ENCODE measurements around the gene NTRK3. TPM values are rescaled to one million over a fixed set of nuclear protein-coding genes. Genes with fewer than 3 reads are reported as not detected.

The NTRK3 gene
- total and polyA plus RNA-seq, 2 of the 13 experiments (the other 11 are each of a cell fraction or from before 2014, with no cell fraction given): not detected

DNA sequence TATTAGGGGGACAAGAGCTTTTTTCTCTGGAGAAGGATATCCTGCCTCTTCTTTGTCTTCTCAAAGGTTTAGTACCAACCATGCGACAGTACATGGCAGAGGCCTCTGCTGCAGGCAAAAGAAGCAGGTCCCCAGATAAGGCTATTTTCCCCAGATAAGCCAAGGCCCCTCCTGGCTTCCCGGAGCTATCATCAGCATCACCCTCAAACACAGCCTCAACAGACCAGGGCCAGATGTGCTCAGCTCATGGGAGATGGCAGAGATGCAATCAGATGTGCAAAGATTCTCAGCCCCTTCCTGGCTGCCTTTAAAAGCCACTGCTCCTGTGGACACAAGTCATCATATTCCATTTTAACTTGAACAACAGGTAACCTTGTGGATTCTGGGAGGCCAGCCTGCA is 49.0 kb downstream of the NTRK3 start (continued):
- TF ChIP-seq ZNF317 (CRISPR knock-in tag; IDR thresholded peaks at IDR 0.05) (no peak), ZNF513 (CRISPR knock-in tag; conservative IDR thresholded peaks at IDR 0.05) (no peak)
- TF ChIP-seq, protein P1, sequence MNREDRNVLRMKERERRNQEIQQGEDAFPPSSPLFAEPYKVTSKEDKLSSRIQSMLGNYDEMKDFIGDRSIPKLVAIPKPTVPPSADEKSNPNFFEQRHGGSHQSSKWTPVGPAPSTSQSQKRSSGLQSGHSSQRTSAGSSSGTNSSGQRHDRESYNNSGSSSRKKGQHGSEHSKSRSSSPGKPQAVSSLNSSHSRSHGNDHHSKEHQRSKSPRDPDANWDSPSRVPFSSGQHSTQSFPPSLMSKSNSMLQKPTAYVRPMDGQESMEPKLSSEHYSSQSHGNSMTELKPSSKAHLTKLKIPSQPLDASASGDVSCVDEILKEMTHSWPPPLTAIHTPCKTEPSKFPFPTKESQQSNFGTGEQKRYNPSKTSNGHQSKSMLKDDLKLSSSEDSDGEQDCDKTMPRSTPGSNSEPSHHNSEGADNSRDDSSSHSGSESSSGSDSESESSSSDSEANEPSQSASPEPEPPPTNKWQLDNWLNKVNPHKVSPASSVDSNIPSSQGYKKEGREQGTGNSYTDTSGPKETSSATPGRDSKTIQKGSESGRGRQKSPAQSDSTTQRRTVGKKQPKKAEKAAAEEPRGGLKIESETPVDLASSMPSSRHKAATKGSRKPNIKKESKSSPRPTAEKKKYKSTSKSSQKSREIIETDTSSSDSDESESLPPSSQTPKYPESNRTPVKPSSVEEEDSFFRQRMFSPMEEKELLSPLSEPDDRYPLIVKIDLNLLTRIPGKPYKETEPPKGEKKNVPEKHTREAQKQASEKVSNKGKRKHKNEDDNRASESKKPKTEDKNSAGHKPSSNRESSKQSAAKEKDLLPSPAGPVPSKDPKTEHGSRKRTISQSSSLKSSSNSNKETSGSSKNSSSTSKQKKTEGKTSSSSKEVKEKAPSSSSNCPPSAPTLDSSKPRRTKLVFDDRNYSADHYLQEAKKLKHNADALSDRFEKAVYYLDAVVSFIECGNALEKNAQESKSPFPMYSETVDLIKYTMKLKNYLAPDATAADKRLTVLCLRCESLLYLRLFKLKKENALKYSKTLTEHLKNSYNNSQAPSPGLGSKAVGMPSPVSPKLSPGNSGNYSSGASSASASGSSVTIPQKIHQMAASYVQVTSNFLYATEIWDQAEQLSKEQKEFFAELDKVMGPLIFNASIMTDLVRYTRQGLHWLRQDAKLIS (CRISPR knock-in tag; IDR thresholded peaks at IDR 0.05): no peak

GRCh38 chr15:88204584-88204983 is 52.0 kb downstream of the NTRK3 start:
- intact Hi-C loops (cut with micrococcal nuclease; ENCODE audit: unreplicated experiment) (no loop called here), in situ Hi-C loops (cut with HindIII; ENCODE audit: extremely low pct_ligation_motif_present, low pct_unique_long_range_greater_than_20kb) (no loop called here)
- Histone ChIP-seq H3K9ac (ENCODE audit: insufficient read depth, low read depth, low read length) (no peak overlapping the region), H3K79me2 (ENCODE audit: insufficient read depth, low read length) (no peaks in the 10 kb centered on the region), H3K4me2 (ENCODE audit: low read depth, low read length) (no peak overlapping the region), H2AFZ (ENCODE audit: low read length) (no peak overlapping the region), H3K27ac (ENCODE audit: extremely low read length, insufficient read depth, low read length) (no peak overlapping the region), H3K36me3 (replicated peaks in 1 of 2; ENCODE audit: control insufficient read depth in 1 of 2, insufficient read depth in 2 of 2, low read length in 2 of 2) (no peaks in the 10 kb centered on the region), H3K4me3 (replicated peaks in 1 of 3; ENCODE audit: insufficient read depth in 1 of 3, low read depth in 2 of 3, low read length in 3 of 3) (no peak overlapping the region), H3K9me3 (ENCODE audit: low read length) (no peaks in the 10 kb centered on the region), H3K4me1 (ENCODE audit: insufficient read depth, low read length) (no peaks in the 10 kb centered on the region), H3K27me3 (ENCODE audit: control insufficient read depth in 1 of 2, insufficient read depth in 2 of 2, low read length in 2 of 2) (peaks cover 0 to 4% of the 10 kb centered on the region in 2 experiments; a peak in 1 of 5 replicates), H4K20me1 (ENCODE audit: insufficient read depth, low read length) (no peaks in the 10 kb centered on the region)
- DNase-seq (ENCODE audit: low spot score): no peak
- ATAC-seq: no peak
- POLR2A ChIA-PET: no interaction called here
- 8% methylated on average over 4 of the region's 4 CpGs for WGBS (ENCODE audit: low lambda C conversion rate)
- BruUV-seq (replicated peaks): no TSS peak
- no peak for FAIRE-seq
- CTCF ChIA-PET (ENCODE audit: low intra/inter-chr PET ratio, low total read pairs): no interaction called here
- TF ChIP-seq ZMYM3 (CRISPR knock-in tag; IDR thresholded peaks at IDR 0.05) (no peak), ZBTB40 (IDR thresholded peaks at IDR 0.05) (no peak), ZBTB40 (CRISPR knock-in tag; IDR thresholded peaks at IDR 0.05) (no peak)
- TF ChIP-seq, protein P2, sequence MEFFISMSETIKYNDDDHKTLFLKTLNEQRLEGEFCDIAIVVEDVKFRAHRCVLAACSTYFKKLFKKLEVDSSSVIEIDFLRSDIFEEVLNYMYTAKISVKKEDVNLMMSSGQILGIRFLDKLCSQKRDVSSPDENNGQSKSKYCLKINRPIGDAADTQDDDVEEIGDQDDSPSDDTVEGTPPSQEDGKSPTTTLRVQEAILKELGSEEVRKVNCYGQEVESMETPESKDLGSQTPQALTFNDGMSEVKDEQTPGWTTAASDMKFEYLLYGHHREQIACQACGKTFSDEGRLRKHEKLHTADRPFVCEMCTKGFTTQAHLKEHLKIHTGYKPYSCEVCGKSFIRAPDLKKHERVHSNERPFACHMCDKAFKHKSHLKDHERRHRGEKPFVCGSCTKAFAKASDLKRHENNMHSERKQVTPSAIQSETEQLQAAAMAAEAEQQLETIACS (CRISPR knock-in tag; IDR thresholded peaks at IDR 0.05): no peak
